ENCODE data around the gene BET1. TPM values are rescaled to one million over a fixed set of nuclear protein-coding genes. Genes with fewer than 3 reads are reported as not detected.

Gene BET1
- total and polyA plus RNA-seq, 2 experiments from 2014 or later: 45.5 to 50.7 TPM

DNA sequence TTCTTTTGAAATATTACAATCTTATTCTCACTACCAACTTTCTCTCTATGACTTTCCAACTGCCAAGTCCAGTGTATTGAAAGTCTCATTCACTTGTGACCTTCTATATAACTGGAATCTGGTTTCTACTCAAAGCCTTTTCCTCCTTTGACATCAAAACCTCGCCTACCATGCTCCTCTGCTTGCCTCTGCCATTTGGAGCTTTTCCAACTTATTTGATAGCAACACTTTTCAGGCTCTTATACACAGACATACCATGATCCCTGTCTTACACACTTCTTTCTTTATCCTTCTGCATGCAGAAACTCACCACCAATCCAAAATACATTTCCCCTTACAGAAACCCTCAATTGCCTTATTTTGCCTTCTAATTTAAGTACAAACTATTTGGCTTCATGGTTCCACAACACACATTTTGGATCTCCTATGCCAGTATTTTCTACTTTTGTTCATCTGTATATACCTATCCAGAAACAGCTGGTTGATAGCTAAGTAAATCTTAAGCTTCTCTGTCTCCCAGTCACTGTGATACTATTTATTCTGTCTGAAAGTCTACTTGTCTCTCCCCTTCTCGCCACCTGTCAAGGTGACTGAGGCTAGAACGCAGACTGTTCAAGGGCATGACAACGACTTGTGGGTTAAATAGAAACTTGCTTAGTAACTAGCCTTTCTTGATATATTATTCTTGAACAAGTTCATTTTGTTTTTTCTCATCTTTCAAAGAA, 60.2 kb downstream of the BET1 start:
- Histone ChIP-seq H3K9me3 (ENCODE audit: low read depth) (no peaks in the 10 kb centered on the region), H4K20me1 (ENCODE audit: insufficient read depth, poor library complexity, severe bottlenecking) (no peaks in the 10 kb centered on the region), H3K4me3 (no peak overlapping the region), H3K27me3 (no peaks in the 10 kb centered on the region), H3K9me2 (replicated peaks; ENCODE audit: insufficient read depth) (no peaks in the 10 kb centered on the region), H2AFZ (no peak overlapping the region), H3K27ac (no peak overlapping the region), H3K79me2 (no peaks in the 10 kb centered on the region), H3K4me2 (no peak overlapping the region), H3K36me3 (replicated peaks; ENCODE audit: insufficient read depth, low read depth) (no peaks in the 10 kb centered on the region), H3K4me1 (ENCODE audit: insufficient read depth) (no peaks in the 10 kb centered on the region)
- TF ChIP-seq EZH2 (IDR thresholded peaks at IDR 0.05; ENCODE audit: borderline replicate concordance): no peak
- no peak for TF ChIP-seq CTCF (IDR thresholded peaks at IDR 0.05; ENCODE audit: poor library complexity)
- TF ChIP-seq EZH2phosphoT487 (IDR thresholded peaks at IDR 0.05; ENCODE audit: low read depth, severe bottlenecking, unreplicated experiment): no peak
- WGBS (ENCODE audit: low lambda C conversion rate, missing lambda C conversion rate): 79% methylated on average over 4 of the region's 4 CpGs
- no peak for DNase-seq (ENCODE audit: low spot score)

Other genes starting within 250 kb of the BET1 start
- gene TFPI2, start 113.6 kb downstream of the BET1 start, total RNA-seq: 41.5 and 66.2 TPM in 2 replicates
- gene TFPI2, start 113.6 kb downstream of the BET1 start, polyA plus RNA-seq: 52.8 and 87.3 TPM in 2 replicates
- gene GNGT1, start 97.8 kb downstream of the BET1 start, total RNA-seq: not detected in 2 replicates
- 0.24 TPM in 1 of 2 replicates, not detected in the other for gene GNGT1, start 97.8 kb downstream of the BET1 start, polyA plus RNA-seq
- 10.0 and 11.2 TPM in 2 replicates for gene GNG11, start 82.6 kb downstream of the BET1 start, total RNA-seq
- gene GNG11, start 82.6 kb downstream of the BET1 start, polyA plus RNA-seq: 18.0 and 21.1 TPM in 2 replicates

Measured in hepatocyte (in vitro differentiated cells).